GM21390 (cell line): ENCODE data around the gene ISCA2.

ENCODE experiments used
- ATAC-seq: cut with Tn5 transposase; IDR thresholded peaks from one replicate; pipeline ENCODE4 v1.9.1; 2021; ENCODE audit not compliant: unreplicated experiment

ISCA2 gene

GRCh38 chr14:74482571-74482970 is 11.0 kb upstream of the ISCA2 start:
- no peak for ATAC-seq

- no peak for ATAC-seq
Measured at GRCh38 chr14:74483321-74483720, 10.2 kb upstream of the ISCA2 start.

GRCh38 chr14:74486164-74486563 is 7.4 kb upstream of the ISCA2 start:
- ATAC-seq = no peak

- no peak for ATAC-seq
Measured at GRCh38 chr14:74488786-74489397, 4.7 kb upstream of the ISCA2 start.

- no peak for ATAC-seq
Measured at GRCh38 chr14:74490486-74490885, 3.1 kb upstream of the ISCA2 start.

GRCh38 chr14:74491956-74492775 is 1.4 kb upstream of the ISCA2 start:
- ATAC-seq = no peak

GRCh38 chr14:74492776-74493342 is 706 bp upstream of the ISCA2 start, which contains the start of gene NPC2:
TSS of gene NPC2 (minus strand) at chr14:74493305. CDS start at chr14:74493274, 31 bp downstream.
- ATAC-seq = peak; percentile 6

GRCh38 chr14:74495356-74495755 is 1.8 kb downstream of the ISCA2 start:
- no peak for ATAC-seq

- no peak for ATAC-seq
Measured at GRCh38 chr14:74500417-74501134, 7.0 kb downstream of the ISCA2 start.

GRCh38 chr14:74501135-74501614 is 7.6 kb downstream of the ISCA2 start:
- ATAC-seq = no peak

GRCh38 chr14:74501691-74502090 is 8.1 kb downstream of the ISCA2 start:
- ATAC-seq = no peak

- no peak for ATAC-seq
Measured at GRCh38 chr14:74502236-74503019, 8.9 kb downstream of the ISCA2 start.

- ATAC-seq = no peak
Measured at GRCh38 chr14:74503291-74503937, 9.8 kb downstream of the ISCA2 start.

GRCh38 chr14:74503938-74504335 is 10.4 kb downstream of the ISCA2 start:
- no peak for ATAC-seq

GRCh38 chr14:74504412-74504811 is 10.8 kb downstream of the ISCA2 start:
- no peak for ATAC-seq

GRCh38 chr14:74504874-74505720 is 11.5 kb downstream of the ISCA2 start:
- ATAC-seq = no peak

GRCh38 chr14:74505831-74506230 is 12.3 kb downstream of the ISCA2 start:
- ATAC-seq = no peak

GRCh38 chr14:74506411-74506851 is 12.9 kb downstream of the ISCA2 start:
- no peak for ATAC-seq

GRCh38 chr14:74507085-74507484 is 13.5 kb downstream of the ISCA2 start:
- ATAC-seq = no peak
